ENCODE results near the gene LTBP2. TPM values are rescaled to one million over a fixed set of nuclear protein-coding genes. Genes with fewer than 3 reads are reported as not detected.

LTBP2 gene
- polyA plus RNA-seq, 1 donor from 2014 or later, result 0.33 TPM

GRCh38 chr14:74472601-74473000 lies 139.4 kb downstream of the LTBP2 start:
- no peak overlapping the region for H3K27ac ChIP-seq (ENCODE audit: low read length)
- no peaks in the 10 kb centered on the region for H3F3A ChIP-seq (ENCODE audit: insufficient read depth, low read length, poor library complexity, severe bottlenecking)
- no peaks in the 10 kb centered on the region for H3K79me2 ChIP-seq (replicated peaks; ENCODE audit: insufficient read depth, low read length)
- no peak overlapping the region for H3K4me3 ChIP-seq (ENCODE audit: low read length)
- no peak overlapping the region for H3K9ac ChIP-seq (ENCODE audit: low read length)
- no peaks in the 10 kb centered on the region for H4K20me1 ChIP-seq (ENCODE audit: insufficient read depth)
- no peak overlapping the region for H2AFZ ChIP-seq (ENCODE audit: low read depth, low read length)
- no peak overlapping the region for H3K4me2 ChIP-seq (ENCODE audit: low read length)
- H3K27me3 ChIP-seq (ENCODE audit: insufficient read depth, low read depth, low read length), result no peaks in the 10 kb centered on the region
- H3K9me2 ChIP-seq (ENCODE audit: insufficient read depth, low read length), result no peaks in the 10 kb centered on the region
- H3K36me3 ChIP-seq (ENCODE audit: insufficient read depth, low read length), result no peaks in the 10 kb centered on the region
- TF ChIP-seq RAD21 (conservative IDR thresholded peaks at IDR 0.05), result no peak
- TF ChIP-seq, protein P1, sequence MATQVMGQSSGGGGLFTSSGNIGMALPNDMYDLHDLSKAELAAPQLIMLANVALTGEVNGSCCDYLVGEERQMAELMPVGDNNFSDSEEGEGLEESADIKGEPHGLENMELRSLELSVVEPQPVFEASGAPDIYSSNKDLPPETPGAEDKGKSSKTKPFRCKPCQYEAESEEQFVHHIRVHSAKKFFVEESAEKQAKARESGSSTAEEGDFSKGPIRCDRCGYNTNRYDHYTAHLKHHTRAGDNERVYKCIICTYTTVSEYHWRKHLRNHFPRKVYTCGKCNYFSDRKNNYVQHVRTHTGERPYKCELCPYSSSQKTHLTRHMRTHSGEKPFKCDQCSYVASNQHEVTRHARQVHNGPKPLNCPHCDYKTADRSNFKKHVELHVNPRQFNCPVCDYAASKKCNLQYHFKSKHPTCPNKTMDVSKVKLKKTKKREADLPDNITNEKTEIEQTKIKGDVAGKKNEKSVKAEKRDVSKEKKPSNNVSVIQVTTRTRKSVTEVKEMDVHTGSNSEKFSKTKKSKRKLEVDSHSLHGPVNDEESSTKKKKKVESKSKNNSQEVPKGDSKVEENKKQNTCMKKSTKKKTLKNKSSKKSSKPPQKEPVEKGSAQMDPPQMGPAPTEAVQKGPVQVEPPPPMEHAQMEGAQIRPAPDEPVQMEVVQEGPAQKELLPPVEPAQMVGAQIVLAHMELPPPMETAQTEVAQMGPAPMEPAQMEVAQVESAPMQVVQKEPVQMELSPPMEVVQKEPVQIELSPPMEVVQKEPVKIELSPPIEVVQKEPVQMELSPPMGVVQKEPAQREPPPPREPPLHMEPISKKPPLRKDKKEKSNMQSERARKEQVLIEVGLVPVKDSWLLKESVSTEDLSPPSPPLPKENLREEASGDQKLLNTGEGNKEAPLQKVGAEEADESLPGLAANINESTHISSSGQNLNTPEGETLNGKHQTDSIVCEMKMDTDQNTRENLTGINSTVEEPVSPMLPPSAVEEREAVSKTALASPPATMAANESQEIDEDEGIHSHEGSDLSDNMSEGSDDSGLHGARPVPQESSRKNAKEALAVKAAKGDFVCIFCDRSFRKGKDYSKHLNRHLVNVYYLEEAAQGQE (IDR thresholded peaks at IDR 0.05; ENCODE audit: borderline replicate concordance), result no peak
- no peaks in the 10 kb centered on the region for H3K9me3 ChIP-seq (ENCODE audit: low read length)

GRCh38 chr14:74469548-74470518 lies 142.2 kb downstream of the LTBP2 start:
- Histone ChIP-seq H3K4me3 (ENCODE audit: low read length) (no peak overlapping the region), H3K27me3 (ENCODE audit: insufficient read depth, low read depth, low read length) (no peaks in the 10 kb centered on the region), H3K9ac (ENCODE audit: low read length) (no peak overlapping the region), H3F3A (ENCODE audit: insufficient read depth, low read length, poor library complexity, severe bottlenecking) (no peaks in the 10 kb centered on the region), H4K20me1 (ENCODE audit: insufficient read depth) (no peaks in the 10 kb centered on the region), H3K4me2 (ENCODE audit: low read length) (no peak overlapping the region), H3K9me3 (ENCODE audit: low read length) (no peaks in the 10 kb centered on the region), H2AFZ (ENCODE audit: low read depth, low read length) (no peak overlapping the region), H3K36me3 (ENCODE audit: insufficient read depth, low read length) (no peaks in the 10 kb centered on the region), H3K9me2 (ENCODE audit: insufficient read depth, low read length) (no peaks in the 10 kb centered on the region), H3K79me2 (replicated peaks; ENCODE audit: insufficient read depth, low read length) (no peaks in the 10 kb centered on the region), H3K27ac (ENCODE audit: low read length) (no peak overlapping the region)
- TF ChIP-seq POLR2AphosphoS5 (IDR thresholded peaks at IDR 0.05), result no peak
- no peak for TF ChIP-seq EZH2 (IDR thresholded peaks at IDR 0.05; ENCODE audit: borderline replicate concordance, insufficient read depth, low read length, poor library complexity, severe bottlenecking)
- TF ChIP-seq CTCF (IDR thresholded peaks at IDR 0.05; ENCODE audit: poor library complexity, severe bottlenecking), result no peak
- no peak for TF ChIP-seq EP300 (conservative IDR thresholded peaks at IDR 0.05; ENCODE audit: poor library complexity, severe bottlenecking)
- no peak for TF ChIP-seq RAD21 (conservative IDR thresholded peaks at IDR 0.05)
- no peak for TF ChIP-seq MXI1 (conservative IDR thresholded peaks at IDR 0.05; ENCODE audit: poor library complexity, severe bottlenecking)
- no peak for TF ChIP-seq SMC3 (conservative IDR thresholded peaks at IDR 0.05; ENCODE audit: poor library complexity)
- TF ChIP-seq TAF1 (IDR thresholded peaks at IDR 0.05; ENCODE audit: low read depth), result no peak
- TF ChIP-seq, protein P1 (IDR thresholded peaks at IDR 0.05; ENCODE audit: borderline replicate concordance), result no peak

Data from neural cell (in vitro differentiated cells).